Uterus (tissue), 4 donors: ENCODE measurements around the gene PRPH2. TPM values are rescaled to one million over a fixed set of nuclear protein-coding genes. Genes with fewer than 3 reads are reported as not detected.
A peak's percentile ranks its signal among the peaks of the same experiment; 100 is the strongest.

Source experiments
- DNase-seq, 2 donors: peaks; one replicate each; pipeline ENCODE4 v3.0.0-alpha.2; 2019 to 2020
- H3K27ac ChIP-seq, 2 donors: fragments of 200-600 bp; sonication (generic); 1 replicate in 1 of 2; 2 replicates in 1 of 2; pipeline ENCODE4 v1.5.1; 2016 to 2018
- H3K27me3 ChIP-seq, 2 donors: fragments of 200-600 bp; sonication (generic); one replicate each; pipeline ENCODE4 v1.5.1; 2018 to 2019; ENCODE audit warnings: control low read depth in 1 of 2
- H3K36me3 ChIP-seq, 2 donors: fragments of 200-600 bp; sonication (generic); one replicate each; pipeline ENCODE4 v1.5.1; 2019; ENCODE audit warnings: control low read depth in 1 of 2
- H3K4me1 ChIP-seq, 2 donors: fragments of 200-600 bp; sonication (generic); one replicate each; pipeline ENCODE4 v1.5.1; 2018 to 2019; ENCODE audit warnings: control low read depth in 1 of 2
- H3K4me3 ChIP-seq, 2 donors: fragments of 200-600 bp; sonication (generic); 1 replicate in 1 of 2; 2 replicates in 1 of 2; pipeline ENCODE4 v1.5.1; 2018 to 2019; ENCODE audit warnings: mild to moderate bottlenecking in 1 of 2
- H3K9me3 ChIP-seq, 2 donors: fragments of 200-600 bp; sonication (generic); one replicate each; pipeline ENCODE4 v1.5.1; 2019; ENCODE audit warnings: control low read depth in 1 of 2
- CTCF ChIP-seq, 4 experiments: fragments of 200-600 bp in 2 of 4; fragments of 450-650 bp in 2 of 4; sonication (generic) in 2 of 4; IDR thresholded peaks; one replicate each; pipeline ENCODE4 v1.5.1; 2016 to 2019; ENCODE audit warnings: antibody characterized with exemption in 4 of 4, mild to moderate bottlenecking in 2 of 4, moderate library complexity in 1 of 4
- POLR2A ChIP-seq, 2 donors: fragments of 450-650 bp; IDR thresholded peaks; one replicate each; pipeline ENCODE4 v1.6.1; 2016; ENCODE audit warnings: antibody characterized with exemption in 2 of 2, mild to moderate bottlenecking in 1 of 2, moderate library complexity in 1 of 2
- intact Hi-C: fragments of 100-400 bp; cut with DNase I; formaldehyde crosslinking; loops from one replicate; pipeline ENCODE4 v1.15.1; 2023; ENCODE audit warnings: low total_unique reads
- total RNA-seq, 4 donors: library from RNA; depleted of rRNA in 3 of 4; stranded (reverse); fragments of >200 nt in 3 of 4; gene quantifications; one replicate each; pipeline versions ENCODE4 v1.1.0 to v1.2.4, GENCODE V29; 2014 to 2023
- donor health status: DM: yes; HTN: yes; CAD: no.

The PRPH2 gene
- total RNA-seq, 4 donors from 2014 or later = 2.0 to 7.0 (median 5.8) TPM; not detected in 1

- intact Hi-C loops = loop anchor here (5.0 kb wide), 1 partner anchor 36 kb away; the partner anchor contains the start of gene BICRAL
- H3K4me3 ChIP-seq = peak overlapping the region; percentile 80 to 97
- DNase-seq = peak; percentile 84 to 89
- H3K27ac ChIP-seq = peak overlapping the region; percentile 98
- peaks cover 0 to 9% of the 10 kb centered on the region in 2 donors for H3K4me1 ChIP-seq
- H3K36me3 ChIP-seq = no peaks in the 10 kb centered on the region
- H3K9me3 ChIP-seq = no peaks in the 10 kb centered on the region
- TF ChIP-seq CTCF (IDR thresholded peaks at IDR 0.05) (no peak), POLR2A (IDR thresholded peaks at IDR 0.05) (peak; percentile 76 to 85)
- no peaks in the 10 kb centered on the region for H3K27me3 ChIP-seq
Observed at GRCh38 chr6:42746463-42747391, 24.3 kb upstream of the PRPH2 start.

- H3K4me1 ChIP-seq = peaks cover 0 to 9% of the 10 kb centered on the region in 2 donors
Observed at GRCh38 chr6:42745640-42746462, 23.5 kb upstream of the PRPH2 start, which contains the start of gene TBCC. Gene TBCC, minus strand, starts transcription at chr6:42746103. Its CDS starts 30 bp downstream, at chr6:42746073.

GRCh38 chr6:42745083-42745639, 22.8 kb upstream of the PRPH2 start:
- TF ChIP-seq CTCF (IDR thresholded peaks at IDR 0.05) (no peak), POLR2A (IDR thresholded peaks at IDR 0.05) (no peak)
- peaks cover 0 to 9% of the 10 kb centered on the region in 2 donors for H3K4me1 ChIP-seq
- intact Hi-C loops = loop anchor here (5.0 kb wide), 1 partner anchor 37 kb away; the partner anchor contains the start of gene BICRAL
- H3K9me3 ChIP-seq = no peaks in the 10 kb centered on the region
- peak; percentile 26 to 28 for DNase-seq
- H3K4me3 ChIP-seq = peak overlapping the region; percentile 67 to 97
- no peaks in the 10 kb centered on the region for H3K36me3 ChIP-seq
- peak overlapping the region; percentile 85 to 91 for H3K27ac ChIP-seq
- no peaks in the 10 kb centered on the region for H3K27me3 ChIP-seq

More at GRCh38 chr6:42745640-42746462, 23.5 kb upstream of the PRPH2 start, which contains the start of gene TBCC:
- peak in 1 of 4 experiments; percentile 4 for TF ChIP-seq CTCF (IDR thresholded peaks at IDR 0.05)
- TF ChIP-seq POLR2A (IDR thresholded peaks at IDR 0.05) = peak; percentile 91 to 94
- no peaks in the 10 kb centered on the region for H3K27me3 ChIP-seq
- H3K27ac ChIP-seq = peak within 1 kb of the TSS; percentile 98
- peak within 1 kb of the TSS; percentile 80 to 97 for H3K4me3 ChIP-seq
- intact Hi-C loops = loop anchor here (5.0 kb wide), 1 partner anchor 36 kb away; the partner anchor contains the start of gene BICRAL
- H3K9me3 ChIP-seq = no peaks in the 10 kb centered on the region
- H3K36me3 ChIP-seq = no peaks in the 10 kb centered on the region
- peak; percentile 94 to 96 for DNase-seq

GRCh38 chr6:42744351-42744893, 22.0 kb upstream of the PRPH2 start:
- DNase-seq = no peak
- TF ChIP-seq CTCF (IDR thresholded peaks at IDR 0.05) (no peak), POLR2A (IDR thresholded peaks at IDR 0.05) (no peak)
- Histone ChIP-seq H3K27me3 (no peaks in the 10 kb centered on the region), H3K36me3 (no peaks in the 10 kb centered on the region), H3K4me1 (peaks cover 0 to 9% of the 10 kb centered on the region in 2 donors), H3K4me3 (peak overlapping the region; percentile 67 to 97), H3K27ac (no peak overlapping the region), H3K9me3 (no peaks in the 10 kb centered on the region)
- intact Hi-C loops = no loop called here
